ENCODE data around the gene CPSF3.
A peak's percentile ranks its signal among the peaks of the same experiment; 100 is the strongest.

The CPSF3 gene

GRCh38 chr2:9422321-9423099 lies 944 bp upstream of the CPSF3 start:
- peak; percentile 41 for DNase-seq

GRCh38 chr2:9423922-9424272 lies 443 bp downstream of the CPSF3 start:
- no peak for DNase-seq

GRCh38 chr2:9424447-9425164 lies 1.2 kb downstream of the CPSF3 start:
- peak; percentile 19 for DNase-seq

GRCh38 chr2:9428965-9429577 lies 5.6 kb downstream of the CPSF3 start:
- DNase-seq: no peak

- DNase-seq: no peak
These were observed 7.2 kb downstream of the CPSF3 start for GRCh38 chr2:9430316-9431293.

- DNase-seq: no peak
These were observed 11.0 kb downstream of the CPSF3 start for GRCh38 chr2:9434489-9434888.

GRCh38 chr2:9439536-9439935 lies 16.1 kb downstream of the CPSF3 start:
- no peak for DNase-seq

- no peak for DNase-seq
These were observed 16.7 kb downstream of the CPSF3 start for GRCh38 chr2:9440058-9440727.

- DNase-seq: no peak
These were observed 18.1 kb downstream of the CPSF3 start for GRCh38 chr2:9441556-9441955.

GRCh38 chr2:9443526-9443925 lies 20.1 kb downstream of the CPSF3 start:
- DNase-seq: no peak

GRCh38 chr2:9445089-9445488 lies 21.6 kb downstream of the CPSF3 start:
- DNase-seq: no peak

- no peak for DNase-seq
These were observed 27.8 kb downstream of the CPSF3 start for GRCh38 chr2:9451231-9451630.

GRCh38 chr2:9460441-9461017 lies 37.1 kb downstream of the CPSF3 start:
- DNase-seq: no peak

- DNase-seq: no peak
These were observed 37.6 kb downstream of the CPSF3 start for GRCh38 chr2:9461079-9461478.

- DNase-seq: no peak
These were observed 38.9 kb downstream of the CPSF3 start for GRCh38 chr2:9462313-9462712.

GRCh38 chr2:9462886-9463697 lies 39.6 kb downstream of the CPSF3 start:
- DNase-seq: peak; percentile 16

- no peak for DNase-seq
These were observed 40.2 kb downstream of the CPSF3 start for GRCh38 chr2:9463698-9464034.

- no peak for DNase-seq
These were observed 41.7 kb downstream of the CPSF3 start for GRCh38 chr2:9465170-9465569.

- no peak for DNase-seq
These were observed 42.8 kb downstream of the CPSF3 start for GRCh38 chr2:9466147-9466683.

GRCh38 chr2:9467687-9468086 lies 44.2 kb downstream of the CPSF3 start:
- no peak for DNase-seq

- DNase-seq: no peak
These were observed 47.8 kb downstream of the CPSF3 start for GRCh38 chr2:9471206-9471605.

All from NCI-H774 (cell line).